Natural killer cell (primary cell): ENCODE results near the gene PCDHGA1. TPM values are rescaled to one million over a fixed set of nuclear protein-coding genes. Genes with fewer than 3 reads are reported as not detected.

Source experiments
- ATAC-seq, 3 donors: fragments of 150-1000 bp in 2 of 3; fragments of 200-7000 bp in 1 of 3; cut with Tn5 transposase; 1 replicate in 1 of 3; 2 replicates in 2 of 3; pipeline ENCODE4 v1.10.0; 2021; ENCODE audit warnings: mild to moderate bottlenecking in 2 of 3, moderate library complexity in 2 of 3
- DNase-seq, 2 donors: peaks; one replicate each; pipeline versions ENCODE4 v3.0.0 to v3.0.0-alpha.2; 2013 to 2021; ENCODE audit warnings: mixed read lengths in 1 of 2
- H3K27ac ChIP-seq: one replicate; pipeline ENCODE4 v1.5.1; 2013; ENCODE audit warnings: mild to moderate bottlenecking, low read length
- H3K27me3 ChIP-seq: one replicate; pipeline ENCODE4 v1.6.1; 2013; ENCODE audit warnings: low read length; ENCODE audit not compliant: control insufficient read depth, insufficient read depth
- H3K36me3 ChIP-seq: one replicate; pipeline ENCODE4 v1.6.1; 2013; ENCODE audit warnings: low read length; ENCODE audit not compliant: control insufficient read depth, insufficient read depth
- H3K4me1 ChIP-seq: one replicate; pipeline ENCODE4 v1.6.1; 2013; ENCODE audit warnings: low read length; ENCODE audit not compliant: control insufficient read depth, insufficient read depth
- H3K4me3 ChIP-seq: one replicate; pipeline ENCODE4 v1.5.1; 2013; ENCODE audit warnings: low read length
- H3K9me3 ChIP-seq: one replicate; pipeline ENCODE4 v1.6.1; 2013; ENCODE audit warnings: low read length; ENCODE audit not compliant: control insufficient read depth, insufficient read depth
- H3K27ac Mint-ChIP-seq, 2 donors: one replicate each; pipeline ENCODE4 v1.8.0; 2022; ENCODE audit warnings: mild to moderate bottlenecking in 2 of 2, mixed read lengths in 2 of 2, moderate library complexity in 1 of 2
- H3K27me3 Mint-ChIP-seq, 2 donors: one replicate each; pipeline ENCODE4 v1.8.0; 2022; ENCODE audit warnings: low read depth in 2 of 2, mixed read lengths in 2 of 2
- H3K36me3 Mint-ChIP-seq: one replicate; pipeline ENCODE4 v1.8.0; 2022; ENCODE audit warnings: mixed read lengths
- H3K4me1 Mint-ChIP-seq, 2 donors: one replicate each; pipeline ENCODE4 v1.8.0; 2022; ENCODE audit warnings: mixed read lengths in 2 of 2
- H3K4me3 Mint-ChIP-seq: one replicate; pipeline ENCODE4 v1.8.0; 2022; ENCODE audit warnings: mild to moderate bottlenecking, moderate library complexity, mixed read lengths
- H3K9me3 Mint-ChIP-seq, 2 donors: one replicate each; pipeline ENCODE4 v1.8.0; 2022; ENCODE audit warnings: mixed read lengths in 2 of 2
- CTCF ChIP-seq: fragments of 200-600 bp; IDR thresholded peaks from one replicate; pipeline ENCODE4 v1.8.0; 2022; ENCODE audit warnings: antibody characterized with exemption
- WGBS: methylation state at CpG from one replicate; pipeline ENCODE4 v1.1.7; 2013; ENCODE audit warnings: missing lambda C conversion rate; ENCODE audit not compliant: insufficient coverage; 5-methylcytosine and 5-hydroxymethylcytosine counted together
- intact Hi-C: fragments of 100-400 bp; cut with micrococcal nuclease; formaldehyde crosslinking; loops from one replicate; pipeline ENCODE4 v1.14.2; 2022
- total RNA-seq, 4 donors: library from RNA; stranded (reverse); fragments of 120-200 nt in 1 of 4; gene quantifications; one replicate each; pipeline versions ENCODE4 v1.2.3 to v1.2.4, GENCODE V29; 2013 to 2022

The PCDHGA1 gene
- total RNA-seq, 3 donors from 2014 or later (not counting 1 experiment from before 2014, with no cell fraction given) = not detected

- peaks cover 22% of the 10 kb centered on the region for H3K4me1 ChIP-seq
- H3K27ac ChIP-seq = no peak overlapping the region
- H3K36me3 ChIP-seq = no peaks in the 10 kb centered on the region
- ATAC-seq (no peak), DNase-seq (no peak)
- Mint-ChIP-seq H3K4me1 (peaks cover 8 to 14% of the 10 kb centered on the region in 2 donors), H3K4me3 (no peak overlapping the region), H3K9me3 (no peaks in the 10 kb centered on the region), H3K36me3 (no peaks in the 10 kb centered on the region), H3K27ac (no peak overlapping the region), H3K27me3 (peaks cover 49 to 70% of the 10 kb centered on the region in 2 donors)
- H3K27me3 ChIP-seq = peaks cover 37% of the 10 kb centered on the region
- no peak overlapping the region for H3K4me3 ChIP-seq
- TF ChIP-seq CTCF = no peak
- no peaks in the 10 kb centered on the region for H3K9me3 ChIP-seq
- WGBS = 85% methylated on average over 7 of the region's 7 CpGs
- intact Hi-C loops = no loop called here
Measured at GRCh38 chr5:141487131-141487530, 156.8 kb downstream of the PCDHGA1 start.

GRCh38 chr5:141488591-141489561 is 158.6 kb downstream of the PCDHGA1 start, which contains the start of gene PCDHGC5:
TSS of gene PCDHGC5 (plus strand) at chr5:141489081. CDS start at chr5:141489241, 160 bp downstream.
- DNase-seq (no peak), ATAC-seq (no peak)
- intact Hi-C loops = no loop called here
- Histone ChIP-seq H3K27me3 (peaks cover 46% of the 10 kb centered on the region), H3K27ac (no peak within 1 kb of the TSS), H3K4me1 (peaks cover 27% of the 10 kb centered on the region), H3K4me3 (no peak within 1 kb of the TSS), H3K9me3 (no peaks in the 10 kb centered on the region), H3K36me3 (no peaks in the 10 kb centered on the region)
- H3K27me3 Mint-ChIP-seq = peaks cover 43 to 62% of the 10 kb centered on the region in 2 donors
- WGBS = 84% methylated on average over 14 of the region's 14 CpGs
- no peak within 1 kb of the TSS for H3K4me3 Mint-ChIP-seq
- peaks cover 10 to 20% of the 10 kb centered on the region in 2 donors for H3K4me1 Mint-ChIP-seq
- no peaks in the 10 kb centered on the region for H3K9me3 Mint-ChIP-seq
- no peak within 1 kb of the TSS for H3K27ac Mint-ChIP-seq
- TF ChIP-seq CTCF = no peak
- H3K36me3 Mint-ChIP-seq = no peaks in the 10 kb centered on the region

- TF ChIP-seq CTCF = no peak
- H3K4me3 Mint-ChIP-seq = no peak overlapping the region
- H3K36me3 Mint-ChIP-seq = no peaks in the 10 kb centered on the region
Measured at GRCh38 chr5:141489841-141490240, 159.5 kb downstream of the PCDHGA1 start.

More at GRCh38 chr5:141489841-141490240, 159.5 kb downstream of the PCDHGA1 start:
- intact Hi-C loops = no loop called here
- Histone ChIP-seq H3K36me3 (no peaks in the 10 kb centered on the region), H3K4me3 (no peak overlapping the region), H3K4me1 (peaks cover 23% of the 10 kb centered on the region), H3K9me3 (no peaks in the 10 kb centered on the region), H3K27me3 (peaks cover 40% of the 10 kb centered on the region), H3K27ac (no peak overlapping the region)
- ATAC-seq = no peak
- H3K27ac Mint-ChIP-seq = no peak overlapping the region
- H3K9me3 Mint-ChIP-seq = no peaks in the 10 kb centered on the region
- peaks cover 10 to 14% of the 10 kb centered on the region in 2 donors for H3K4me1 Mint-ChIP-seq
- no peak for DNase-seq
- 89% methylated on average over 10 of the region's 10 CpGs for WGBS
- H3K27me3 Mint-ChIP-seq = peaks cover 43 to 58% of the 10 kb centered on the region in 2 donors
